Activated naive CD4-positive, alpha-beta T cell treated with anti-CD3 and anti-CD28 coated beads for 36 hours (primary cell): ENCODE measurements around the gene NBAS. TPM values are rescaled to one million over a fixed set of nuclear protein-coding genes. Genes with fewer than 3 reads are reported as not detected.

Experiments
- CTCF ChIA-PET: fragments of 350-600 bp; sonication (Branson Sonifier 250); formaldehyde crosslinking; loops from one replicate; lab custom pipeline; 2021; ENCODE audit warnings: antibody characterized with exemption; lab: Charles Lee
- DNase-seq: peaks from one replicate; pipeline ENCODE4 v3.0.0-alpha.2; 2020
- H3K27ac Mint-ChIP-seq: one replicate; pipeline ENCODE4 v1.8.0; 2021; ENCODE audit warnings: mild to moderate bottlenecking, mixed read lengths
- H3K27me3 Mint-ChIP-seq: one replicate; pipeline ENCODE4 v1.8.0; 2021; ENCODE audit warnings: low read depth, mixed read lengths
- H3K36me3 Mint-ChIP-seq: one replicate; pipeline ENCODE4 v1.8.0; 2021; ENCODE audit warnings: low read depth, mixed read lengths
- H3K4me1 Mint-ChIP-seq: one replicate; pipeline ENCODE4 v1.8.0; 2021; ENCODE audit warnings: low read depth, mixed read lengths
- H3K4me3 Mint-ChIP-seq: one replicate; pipeline ENCODE4 v1.8.0; 2021; ENCODE audit warnings: mild to moderate bottlenecking, moderate library complexity, mixed read lengths
- H3K9me3 Mint-ChIP-seq: one replicate; pipeline ENCODE4 v1.8.0; 2021; ENCODE audit warnings: mixed read lengths
- intact Hi-C: fragments of 100-400 bp; cut with micrococcal nuclease; formaldehyde crosslinking; loops from one replicate; pipeline ENCODE4 v1.15.1; 2023
- total RNA-seq, 2 experiments: library from RNA; stranded (reverse); gene quantifications; one replicate each; pipeline ENCODE4 v1.2.3, GENCODE V29; 2021

NBAS gene
- total RNA-seq, 2 experiments from 2014 or later = 45.5 to 46.4 TPM

DNA sequence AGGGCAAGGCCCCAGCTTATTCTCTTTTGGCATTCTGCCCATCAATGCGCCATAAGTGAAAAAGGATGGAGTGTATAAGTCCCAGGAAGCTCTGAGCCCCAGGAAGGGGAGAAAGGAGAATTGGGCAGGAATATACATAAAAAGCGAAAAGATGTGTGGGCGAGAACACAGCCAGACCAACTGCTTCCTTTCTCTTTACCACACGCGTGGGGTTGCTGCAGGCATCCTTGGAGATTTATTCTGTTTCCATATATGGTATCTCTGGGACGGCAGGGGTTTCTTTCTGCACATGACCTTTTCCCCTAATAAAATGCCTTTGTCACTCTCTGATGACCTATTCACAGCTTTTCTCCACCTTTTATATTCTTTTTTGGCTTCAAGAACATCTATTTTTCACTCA lies 440.5 kb downstream of the NBAS start:
- Mint-ChIP-seq H3K27ac (no peak overlapping the region), H3K9me3 (peaks cover 4% of the 10 kb centered on the region), H3K4me3 (no peak overlapping the region), H3K36me3 (no peaks in the 10 kb centered on the region), H3K4me1 (peaks cover 6% of the 10 kb centered on the region), H3K27me3 (peaks cover 6% of the 10 kb centered on the region)
- DNase-seq = no peak
- CTCF ChIA-PET = interaction anchor here (0.6 kb wide), 1 partner anchor 663 kb away, joined by 3 read pairs; no protein-coding TSS in a partner anchor
- intact Hi-C loops = no loop called here

DNA sequence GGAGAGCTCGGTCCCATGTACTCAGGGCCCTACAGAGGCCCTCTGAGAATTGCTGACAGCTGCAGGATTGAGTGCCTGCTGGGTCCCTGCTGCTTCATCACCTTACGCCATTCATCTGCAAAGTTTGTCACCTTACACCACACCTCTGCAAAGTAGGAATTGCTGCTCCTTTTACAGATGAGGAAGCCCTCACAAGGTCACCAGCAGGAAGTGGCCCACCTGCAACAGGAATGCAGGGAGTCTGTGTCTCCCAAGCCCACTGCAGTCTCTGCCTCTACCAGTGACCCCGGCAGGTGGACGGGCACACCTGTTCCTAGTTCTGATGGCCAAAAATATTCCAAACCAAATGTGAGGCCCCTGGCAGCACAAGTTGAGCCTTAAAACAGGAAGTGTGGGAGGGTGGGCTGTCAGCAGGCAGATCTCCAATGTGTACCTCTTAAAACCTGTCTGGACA lies 441.4 kb downstream of the NBAS start:
- H3K9me3 Mint-ChIP-seq = peaks cover 4% of the 10 kb centered on the region
- H3K36me3 Mint-ChIP-seq = no peaks in the 10 kb centered on the region
- H3K27ac Mint-ChIP-seq = no peak overlapping the region
- CTCF ChIA-PET = no interaction called here
- intact Hi-C loops = no loop called here
- no peak overlapping the region for H3K4me3 Mint-ChIP-seq
- H3K27me3 Mint-ChIP-seq = peaks cover 6% of the 10 kb centered on the region
- no peak for DNase-seq
- H3K4me1 Mint-ChIP-seq = peaks cover 6% of the 10 kb centered on the region

DNA sequence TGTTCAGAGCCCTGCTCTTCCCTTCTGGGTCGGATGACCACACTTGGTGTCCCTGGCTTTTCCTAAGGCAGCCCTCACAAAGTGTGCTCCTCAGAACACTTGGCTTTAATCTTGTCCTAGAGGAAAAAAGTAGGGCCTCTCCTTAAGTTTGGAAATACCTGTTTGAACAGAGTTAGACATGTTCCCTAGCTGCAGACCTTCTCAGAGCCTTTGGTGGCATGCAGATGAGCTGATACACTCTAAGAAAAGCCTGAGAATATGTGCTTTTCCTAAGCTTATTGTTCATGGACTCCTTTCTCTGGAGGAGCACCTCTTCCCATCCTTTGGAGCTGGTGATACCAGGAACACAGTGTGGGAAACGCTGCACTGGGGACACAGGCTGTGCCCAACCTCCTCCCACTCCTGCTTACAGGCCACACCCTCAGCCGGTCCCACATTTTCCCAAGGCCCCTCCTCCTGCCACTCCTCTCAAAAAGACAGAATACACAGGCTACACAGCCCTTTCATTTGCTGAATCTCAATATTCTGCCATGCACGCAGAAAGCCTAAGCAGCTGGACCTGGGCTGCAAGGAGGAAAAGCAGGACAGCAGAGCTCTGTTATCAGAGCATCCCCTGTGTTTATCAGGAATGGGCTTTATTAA lies 443.6 kb downstream of the NBAS start:
- Mint-ChIP-seq H3K4me1 (peaks cover 6% of the 10 kb centered on the region), H3K27me3 (peaks cover 3% of the 10 kb centered on the region), H3K4me3 (no peak overlapping the region), H3K27ac (no peak overlapping the region), H3K9me3 (peaks cover 5% of the 10 kb centered on the region), H3K36me3 (peaks cover 3% of the 10 kb centered on the region)
- no peak for DNase-seq
- CTCF ChIA-PET = no interaction called here
- intact Hi-C loops = no loop called here

Other genes starting within 250 kb of the NBAS start
- 10 to 100 TPM; 61.7 to 64.1 TPM for gene DDX1, start 30.5 kb upstream of the NBAS start, total RNA-seq